22Rv1 (cell line): ENCODE measurements around the gene ARHGEF4.
"Not testable (repeated sequence)": the region's sequence is repeated elsewhere in the genome, so short reads cannot be mapped to it uniquely, and the experiment has no call there.

Source experiments
- CTCF ChIP-seq: fragments of 450-650 bp; IDR thresholded peaks from 2 replicates; pipeline ENCODE4 v1.5.1; 2017; ENCODE audit warnings: mild to moderate bottlenecking
- ZFX ChIP-seq: fragments of 450-650 bp; IDR thresholded peaks from 2 replicates; pipeline ENCODE4 v1.6.1; 2017; ENCODE audit warnings: antibody characterized with exemption, borderline replicate concordance

GRCh38 chr2:131068172-131068571 lies 231.5 kb downstream of the ARHGEF4 start:
- TF ChIP-seq CTCF, ZFX: not testable (repeated sequence)
